Caco-2 (cell line): ENCODE data around the gene STK16. TPM values are rescaled to one million over a fixed set of nuclear protein-coding genes. Genes with fewer than 3 reads are reported as not detected.

ENCODE experiments used
- BruUV-seq: library from RNA; stranded (reverse); fragments of 400-500 nt; replicated peaks from 2 replicates; lab custom pipeline; 2021; lab: Mats Ljungman, UMichigan
- CTCF ChIA-PET: fragments of 300-600 bp; sonication (Branson Sonifier 250); formaldehyde crosslinking; loops from one replicate; lab custom pipeline; 2022; ENCODE audit warnings: antibody characterized with exemption; lab: Charles Lee
- POLR2A ChIA-PET: fragments of 300-600 bp; sonication (Branson Sonifier 250); formaldehyde crosslinking; loops from one replicate; lab custom pipeline; 2022; ENCODE audit warnings: antibody characterized with exemption; lab: Charles Lee
- DNase-seq, 2 experiments: peaks; one replicate each; pipeline versions ENCODE4 v3.0.0 to v3.0.0-alpha.2; 2020 to 2022
- H3K27me3 ChIP-seq: replicated peaks from 2 replicates; pipeline ENCODE4 v1.6.0; 2011; ENCODE audit warnings: low read length; ENCODE audit not compliant: control insufficient read depth, insufficient read depth
- H3K36me3 ChIP-seq: 2 replicates; pipeline ENCODE4 v1.5.1; 2011; ENCODE audit warnings: low read length; ENCODE audit not compliant: control insufficient read depth, insufficient read depth
- H3K4me1 ChIP-seq: fragments of 250-450 bp; sonication (Bioruptor Pico); 2 replicates; pipeline ENCODE4 v1.5.1; 2020; ENCODE audit warnings: mild to moderate bottlenecking
- H3K4me3 ChIP-seq: 2 replicates; pipeline ENCODE4 v1.5.1; 2011; ENCODE audit warnings: low read depth, mild to moderate bottlenecking, control low read depth, low read length
- H3K9me3 ChIP-seq: fragments of 250-450 bp; sonication (Bioruptor Pico); 2 replicates; pipeline ENCODE4 v1.5.1; 2020; ENCODE audit warnings: mild to moderate bottlenecking, moderate library complexity
- H3K27ac Mint-ChIP-seq: one replicate; pipeline ENCODE4 v1.8.0; 2022; ENCODE audit warnings: mixed read lengths; ENCODE audit not compliant: unreplicated experiment
- H3K27me3 Mint-ChIP-seq: one replicate; pipeline ENCODE4 v1.8.0; 2022; ENCODE audit warnings: mixed read lengths; ENCODE audit not compliant: insufficient read depth, unreplicated experiment
- H3K36me3 Mint-ChIP-seq: one replicate; pipeline ENCODE4 v1.8.0; 2022; ENCODE audit warnings: mild to moderate bottlenecking, mixed read lengths; ENCODE audit not compliant: insufficient read depth, unreplicated experiment
- H3K4me1 Mint-ChIP-seq: one replicate; pipeline ENCODE4 v1.8.0; 2022; ENCODE audit warnings: low read depth, mixed read lengths; ENCODE audit not compliant: unreplicated experiment
- H3K4me3 Mint-ChIP-seq: one replicate; pipeline ENCODE4 v1.8.0; 2022; ENCODE audit warnings: mild to moderate bottlenecking, moderate library complexity, mixed read lengths; ENCODE audit not compliant: unreplicated experiment
- H3K9me3 Mint-ChIP-seq: one replicate; pipeline ENCODE4 v1.8.0; 2022; ENCODE audit warnings: mixed read lengths; ENCODE audit not compliant: unreplicated experiment
- intact Hi-C: fragments of 100-400 bp; cut with micrococcal nuclease; formaldehyde crosslinking; loops from one replicate; pipeline ENCODE4 v1.10.0; 2022; ENCODE audit not compliant: unreplicated experiment
- total RNA-seq: library from RNA; stranded (reverse); gene quantifications from 2 replicates; pipeline ENCODE4 v1.2.3, GENCODE V29; 2022
- TF ChIP-seq, protein P1 (sequence below), 2 experiments: fragments of 200-600 bp in 1 of 2; IDR thresholded peaks; 1 replicate in 1 of 2; 2 replicates in 1 of 2; pipeline versions ENCODE4 v1.5.1 to v1.8.0; 2011 to 2022; ENCODE audit warnings: antibody characterized with exemption in 1 of 2, control low read depth in 1 of 2, inconsistent platforms in 1 of 2, low read depth in 1 of 2, low read length in 1 of 2, mild to moderate bottlenecking in 1 of 2, moderate library complexity in 1 of 2; ENCODE audit not compliant: insufficient read depth in 1 of 2, severe bottlenecking in 1 of 2, unreplicated experiment in 1 of 2

Gene STK16
- total RNA-seq, 1 experiment from 2014 or later = 26.6 TPM

DNA sequence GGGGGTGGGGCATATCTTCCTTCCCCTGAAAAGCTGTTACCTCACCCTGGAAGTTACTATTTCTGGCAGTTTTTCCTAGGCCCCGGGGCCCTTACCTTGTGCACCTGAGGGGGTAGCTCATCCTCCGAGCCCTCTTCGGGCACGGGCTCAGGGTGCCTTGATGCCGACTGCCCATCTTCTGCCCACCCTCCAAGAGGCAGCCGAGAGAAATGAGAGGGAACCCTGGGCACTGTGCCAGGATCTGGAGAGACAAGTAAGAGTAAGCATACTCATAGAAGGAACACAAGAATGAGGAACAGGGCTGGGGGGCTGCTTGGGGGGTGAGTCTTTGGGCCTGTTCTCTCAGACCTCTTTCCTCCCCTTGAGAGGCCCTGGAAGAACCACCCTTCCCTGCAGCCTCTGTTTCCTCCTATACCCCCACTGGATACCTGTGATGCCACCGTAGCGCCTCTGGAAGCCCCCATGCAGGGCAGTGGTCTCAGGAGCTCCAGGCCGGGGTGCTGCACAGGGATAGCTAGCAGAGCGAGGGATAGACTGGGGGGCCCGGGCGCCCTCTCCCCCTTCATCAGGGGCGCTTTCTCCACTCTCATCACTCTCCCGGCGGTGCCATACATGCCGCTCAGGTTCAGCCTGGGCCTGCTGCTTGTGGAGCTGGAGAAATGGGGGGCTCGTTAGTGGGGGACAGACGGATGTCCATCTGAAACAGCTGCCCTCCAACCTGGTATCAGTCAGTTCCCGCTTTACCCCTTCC, 24.5 kb upstream of the STK16 start:
- intact Hi-C loops = no loop called here
- no TSS peak for BruUV-seq

DNA sequence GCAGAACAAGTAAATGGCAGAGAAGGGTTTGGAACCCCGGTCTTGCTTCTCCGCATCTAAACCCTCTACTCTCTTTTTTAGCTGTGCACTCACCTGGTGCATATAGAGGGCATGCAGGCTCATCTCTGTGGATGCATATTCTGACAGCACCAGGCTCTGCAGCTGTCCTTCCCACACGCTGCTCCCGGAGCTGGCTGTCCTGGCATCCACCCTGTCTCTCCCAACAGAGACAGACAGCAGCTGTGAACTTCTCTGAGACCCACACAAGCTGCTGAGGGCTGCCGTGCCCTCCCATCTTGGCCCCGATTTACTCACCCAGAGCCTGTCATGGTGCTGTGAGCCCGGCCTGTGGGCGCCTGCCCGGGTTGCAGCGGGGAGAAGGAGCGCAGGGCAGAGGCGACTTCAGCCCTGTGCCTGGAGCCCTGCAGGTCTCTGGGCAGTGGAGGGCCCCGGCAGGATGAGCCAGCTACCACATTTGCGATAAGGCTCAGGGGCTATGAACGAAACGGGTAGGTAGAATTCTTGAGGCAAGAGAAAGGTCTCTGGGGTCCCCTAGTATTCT, 23.2 kb upstream of the STK16 start:
- no TSS peak for BruUV-seq
- peaks cover 43% of the 10 kb centered on the region for H3K36me3 Mint-ChIP-seq
- no peaks in the 10 kb centered on the region for H3K27me3 ChIP-seq
- peaks cover 10% of the 10 kb centered on the region for H3K4me1 ChIP-seq
- no peak overlapping the region for H3K27ac Mint-ChIP-seq
- TF ChIP-seq, protein P1, sequence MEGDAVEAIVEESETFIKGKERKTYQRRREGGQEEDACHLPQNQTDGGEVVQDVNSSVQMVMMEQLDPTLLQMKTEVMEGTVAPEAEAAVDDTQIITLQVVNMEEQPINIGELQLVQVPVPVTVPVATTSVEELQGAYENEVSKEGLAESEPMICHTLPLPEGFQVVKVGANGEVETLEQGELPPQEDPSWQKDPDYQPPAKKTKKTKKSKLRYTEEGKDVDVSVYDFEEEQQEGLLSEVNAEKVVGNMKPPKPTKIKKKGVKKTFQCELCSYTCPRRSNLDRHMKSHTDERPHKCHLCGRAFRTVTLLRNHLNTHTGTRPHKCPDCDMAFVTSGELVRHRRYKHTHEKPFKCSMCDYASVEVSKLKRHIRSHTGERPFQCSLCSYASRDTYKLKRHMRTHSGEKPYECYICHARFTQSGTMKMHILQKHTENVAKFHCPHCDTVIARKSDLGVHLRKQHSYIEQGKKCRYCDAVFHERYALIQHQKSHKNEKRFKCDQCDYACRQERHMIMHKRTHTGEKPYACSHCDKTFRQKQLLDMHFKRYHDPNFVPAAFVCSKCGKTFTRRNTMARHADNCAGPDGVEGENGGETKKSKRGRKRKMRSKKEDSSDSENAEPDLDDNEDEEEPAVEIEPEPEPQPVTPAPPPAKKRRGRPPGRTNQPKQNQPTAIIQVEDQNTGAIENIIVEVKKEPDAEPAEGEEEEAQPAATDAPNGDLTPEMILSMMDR (IDR thresholded peaks at IDR 0.05; ENCODE audit: insufficient read depth in 1 of 2, low read depth in 1 of 2, low read length in 1 of 2, severe bottlenecking in 1 of 2, unreplicated experiment in 1 of 2) = no peak
- H3K9me3 Mint-ChIP-seq = no peaks in the 10 kb centered on the region
- H3K9me3 ChIP-seq = no peaks in the 10 kb centered on the region
- H3K4me3 ChIP-seq = no peak overlapping the region
- DNase-seq = no peak
- CTCF ChIA-PET = no interaction called here
- POLR2A ChIA-PET = no interaction called here
- H3K4me3 Mint-ChIP-seq = no peak overlapping the region
- H3K27me3 Mint-ChIP-seq = no peaks in the 10 kb centered on the region
- H3K36me3 ChIP-seq = peaks cover 3% of the 10 kb centered on the region; the same call in 1 of the 2 replicates
- H3K4me1 Mint-ChIP-seq = no peaks in the 10 kb centered on the region
- intact Hi-C loops = no loop called here

More for the DNA sequence above, 24.5 kb upstream of the STK16 start:
- Histone ChIP-seq H3K36me3 (peaks cover 3% of the 10 kb centered on the region; the same call in 1 of the 2 replicates), H3K4me3 (no peak overlapping the region), H3K27me3 (no peaks in the 10 kb centered on the region), H3K4me1 (peaks cover 18% of the 10 kb centered on the region), H3K9me3 (no peaks in the 10 kb centered on the region)
- ChIA-PET POLR2A (no interaction called here), CTCF (no interaction called here)
- no peaks in the 10 kb centered on the region for H3K4me1 Mint-ChIP-seq
- H3K27ac Mint-ChIP-seq = no peak overlapping the region
- no peaks in the 10 kb centered on the region for H3K9me3 Mint-ChIP-seq
- H3K27me3 Mint-ChIP-seq = no peaks in the 10 kb centered on the region
- H3K4me3 Mint-ChIP-seq = no peak overlapping the region
- DNase-seq = no peak
- TF ChIP-seq, protein P1 (IDR thresholded peaks at IDR 0.05; ENCODE audit: insufficient read depth in 1 of 2, low read depth in 1 of 2, low read length in 1 of 2, severe bottlenecking in 1 of 2, unreplicated experiment in 1 of 2) = no peak
- peaks cover 51% of the 10 kb centered on the region for H3K36me3 Mint-ChIP-seq

DNA sequence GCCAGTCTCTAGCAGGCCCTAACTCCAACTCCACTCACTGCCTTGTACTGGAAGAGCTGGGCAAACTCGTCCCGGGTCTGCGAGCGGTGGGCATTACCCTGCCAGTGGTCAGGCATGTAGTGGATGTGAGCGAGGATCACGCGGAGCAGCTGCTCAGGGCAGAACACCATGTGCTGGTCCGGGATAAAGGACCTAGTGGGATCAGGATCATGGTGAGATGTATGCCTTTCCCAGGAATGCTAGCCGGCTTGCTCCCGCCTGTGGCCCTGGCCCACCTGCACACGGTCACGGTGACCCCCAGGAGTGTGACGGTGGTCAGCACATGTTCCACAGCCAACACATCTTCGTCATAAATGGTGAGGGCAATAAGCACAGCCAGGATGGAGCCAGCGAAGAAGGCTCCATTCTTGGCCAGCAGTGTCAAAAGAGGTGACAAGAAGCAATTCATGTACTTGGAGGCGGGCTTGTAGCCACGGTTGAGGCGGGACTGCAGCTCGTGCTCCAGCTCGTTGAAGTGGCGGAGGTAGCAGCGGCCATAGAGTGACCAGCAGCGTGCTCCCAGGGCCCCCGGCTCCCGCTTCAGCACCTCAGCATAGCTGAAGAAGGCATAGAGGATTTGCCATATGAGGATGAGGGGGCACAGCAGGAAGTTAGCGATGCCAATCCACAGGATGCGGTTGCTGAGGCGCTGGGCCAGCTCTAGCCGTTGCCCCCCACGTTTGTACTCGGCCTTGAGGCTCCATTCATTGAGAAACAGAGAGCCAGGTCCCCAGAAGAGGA, 21.3 kb upstream of the STK16 start:
- ChIA-PET POLR2A (no interaction called here), CTCF (no interaction called here)
- H3K27me3 ChIP-seq = no peaks in the 10 kb centered on the region
- TF ChIP-seq, protein P1 (IDR thresholded peaks at IDR 0.05; ENCODE audit: insufficient read depth in 1 of 2, low read depth in 1 of 2, low read length in 1 of 2, severe bottlenecking in 1 of 2, unreplicated experiment in 1 of 2) = no peak
- H3K9me3 ChIP-seq = no peaks in the 10 kb centered on the region
- Mint-ChIP-seq H3K27ac (no peak overlapping the region), H3K4me3 (no peak overlapping the region), H3K27me3 (no peaks in the 10 kb centered on the region), H3K36me3 (peaks cover 38% of the 10 kb centered on the region), H3K9me3 (no peaks in the 10 kb centered on the region), H3K4me1 (no peaks in the 10 kb centered on the region)
- BruUV-seq = no TSS peak
- no peak for DNase-seq
- no peak overlapping the region for H3K4me3 ChIP-seq
- intact Hi-C loops = no loop called here
- H3K4me1 ChIP-seq = 0 out of 2 replicates have a peak, but pooled peaks cover 5% of the 10 kb centered on the region
- peaks cover 3% of the 10 kb centered on the region; the same call in 1 of the 2 replicates for H3K36me3 ChIP-seq
